Hematopoietic multipotent progenitor cell (in vitro differentiated cells): Measurements from ENCODE around the gene ASAP2. TPM values are rescaled to one million over a fixed set of nuclear protein-coding genes. Genes with fewer than 3 reads are reported as not detected.
"Not testable (repeated sequence)": the region's sequence is repeated elsewhere in the genome, so short reads cannot be mapped to it uniquely, and the experiment has no call there.

Experiments
- DNase-seq, 3 donors: peaks; one replicate each; pipeline ENCODE4 v3.0.0-alpha.2; 2011 to 2015; ENCODE audit warnings: low read depth in 2 of 3, low spot score in 2 of 3
- total RNA-seq: library from RNA; depleted of rRNA; stranded (reverse); fragments of >200 nt; gene quantifications from one replicate; pipeline ENCODE4 v1.2.3, GENCODE V29; 2012

The ASAP2 gene
- total RNA-seq, 1 donor = 4.3 TPM

DNA sequence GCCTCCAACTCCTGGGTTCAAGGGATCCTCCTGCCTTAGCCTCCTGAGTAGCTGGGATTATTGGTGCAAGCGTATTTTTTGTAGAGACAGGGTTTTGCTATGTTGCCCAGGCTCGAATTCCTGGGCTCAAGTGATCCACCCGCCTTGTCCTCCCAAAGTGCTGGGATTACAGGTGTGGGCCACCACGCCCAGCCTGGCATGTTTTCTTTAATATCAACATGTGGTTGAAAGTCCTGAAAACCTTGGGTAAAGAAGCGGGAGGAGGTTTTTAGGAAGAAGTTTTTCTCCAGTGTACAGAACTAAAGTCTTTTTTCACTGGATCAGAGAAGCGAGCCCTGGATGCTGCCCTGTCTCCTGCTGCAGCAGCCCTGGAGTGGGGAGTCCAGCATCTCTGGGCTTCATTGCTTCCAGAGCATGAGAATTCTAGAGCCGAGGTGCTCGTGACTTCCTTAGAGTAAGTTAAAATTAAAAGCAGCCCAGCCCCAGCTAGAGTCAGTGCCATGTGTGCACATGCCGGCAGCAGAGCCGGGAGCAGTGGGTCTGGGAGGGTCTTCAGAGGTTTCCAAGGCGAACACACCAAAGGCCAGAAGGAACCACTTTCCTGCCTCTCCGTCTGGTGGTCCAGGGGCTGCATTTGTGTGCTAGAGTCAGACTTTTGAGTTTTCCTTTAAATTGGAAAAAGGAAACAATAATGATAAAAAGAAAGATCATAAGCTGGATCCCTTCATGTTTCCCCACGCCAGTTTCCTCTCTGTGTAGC is 185.5 kb downstream of the ASAP2 start:
- no peak for DNase-seq

GRCh38 chr2:9392898-9393765 is 186.5 kb downstream of the ASAP2 start:
- DNase-seq = no peak

DNA sequence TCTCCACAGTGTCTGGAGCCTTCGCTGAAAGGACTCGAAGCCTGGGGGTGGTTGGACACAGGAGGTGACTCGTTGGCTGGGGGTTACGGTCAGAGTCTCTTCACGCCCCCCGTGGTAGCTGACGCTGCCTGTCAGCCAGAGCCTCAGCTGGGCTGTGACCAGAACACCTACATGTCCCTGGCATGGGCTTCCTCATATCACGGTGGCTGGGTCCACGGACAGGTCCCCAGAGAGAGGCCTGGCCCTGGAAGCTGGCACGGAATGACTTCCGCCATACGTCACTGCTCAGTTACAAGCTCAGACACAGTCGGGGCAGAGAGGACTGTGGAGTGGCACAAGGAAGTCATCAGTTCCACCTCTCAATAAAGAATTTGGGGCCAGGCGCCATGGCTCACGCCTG is 188.2 kb downstream of the ASAP2 start:
- DNase-seq = no peak

DNA sequence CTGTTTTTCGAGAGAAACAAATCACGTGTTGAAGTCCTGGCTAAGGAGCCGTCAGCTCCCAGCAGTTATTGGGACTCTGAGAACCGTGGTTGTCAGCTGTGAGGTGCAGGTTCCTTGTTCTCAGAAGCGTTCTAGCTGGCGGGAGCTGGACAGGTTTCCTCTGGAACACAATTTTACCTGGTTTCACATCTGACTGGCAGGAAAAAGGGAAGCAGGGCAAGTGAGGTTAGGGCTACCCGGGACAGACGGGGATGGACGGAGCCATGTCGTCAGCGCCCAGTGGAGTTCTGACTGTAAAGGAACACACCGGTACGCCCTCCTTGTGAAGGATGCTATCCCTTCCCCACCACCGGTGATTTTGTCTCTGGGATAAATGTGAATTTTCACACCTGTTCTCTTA is 190.6 kb downstream of the ASAP2 start:
- DNase-seq = no peak

DNA sequence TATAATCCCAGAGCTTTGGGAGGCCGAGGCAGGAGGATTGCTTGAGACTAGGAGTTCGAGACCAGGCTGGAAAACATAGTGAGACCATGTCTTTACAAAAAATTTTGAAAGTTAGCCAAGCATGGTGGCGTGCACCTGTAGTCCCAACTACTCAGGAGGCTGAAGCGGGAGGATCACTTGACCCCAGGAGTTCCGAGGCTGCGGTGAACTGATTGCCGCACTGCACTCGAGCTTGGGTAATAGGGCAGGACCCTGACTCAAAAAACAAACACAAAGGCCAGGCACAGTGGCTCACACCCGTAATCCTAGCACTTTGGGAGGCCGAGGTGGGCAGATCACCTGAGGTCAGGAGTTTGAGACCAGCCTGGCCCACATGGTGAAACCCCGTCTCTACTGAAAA is 191.6 kb downstream of the ASAP2 start:
- not testable (repeated sequence) for DNase-seq

- no peak for DNase-seq
Measured at GRCh38 chr2:9398881-9399780, 192.5 kb downstream of the ASAP2 start.

DNA sequence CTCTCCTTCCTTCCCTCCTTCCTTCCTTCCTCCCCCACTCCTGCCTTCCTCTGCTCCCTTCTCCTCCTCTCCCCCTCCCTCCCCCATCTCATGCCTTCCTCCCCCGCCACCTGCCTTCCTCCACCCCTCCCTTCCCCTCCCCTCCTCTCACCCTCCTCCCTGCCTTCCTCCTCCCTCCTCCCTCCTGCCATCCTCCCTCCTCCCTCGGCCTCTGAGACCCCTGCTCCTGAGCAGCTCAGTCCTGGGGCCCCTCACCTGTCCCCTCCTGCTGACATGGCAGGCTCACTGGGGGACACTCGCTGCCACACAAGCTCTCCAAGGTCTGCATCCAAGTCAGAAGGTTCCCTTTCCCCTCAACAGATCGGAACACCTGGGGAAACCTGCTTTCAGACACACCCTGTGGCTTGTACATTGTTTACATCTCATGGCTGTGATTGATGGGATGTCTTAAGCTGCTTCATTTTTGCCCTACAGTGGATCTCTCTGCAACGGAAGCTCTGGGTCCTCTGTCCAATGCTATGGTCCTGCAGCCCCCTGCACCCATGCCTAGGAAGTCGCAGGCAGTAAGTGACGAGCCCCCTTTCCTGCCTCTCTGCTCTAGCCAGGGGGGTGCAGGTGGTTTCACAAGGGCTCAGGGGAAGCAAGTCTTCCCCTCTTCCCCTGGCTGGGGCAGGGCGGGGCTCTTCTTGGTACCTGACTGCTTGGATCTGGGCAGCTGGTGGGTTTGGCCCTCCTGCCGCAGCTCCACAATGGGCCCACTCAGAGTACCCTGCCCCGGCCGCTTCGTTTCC is 193.9 kb downstream of the ASAP2 start:
- no peak for DNase-seq

DNA sequence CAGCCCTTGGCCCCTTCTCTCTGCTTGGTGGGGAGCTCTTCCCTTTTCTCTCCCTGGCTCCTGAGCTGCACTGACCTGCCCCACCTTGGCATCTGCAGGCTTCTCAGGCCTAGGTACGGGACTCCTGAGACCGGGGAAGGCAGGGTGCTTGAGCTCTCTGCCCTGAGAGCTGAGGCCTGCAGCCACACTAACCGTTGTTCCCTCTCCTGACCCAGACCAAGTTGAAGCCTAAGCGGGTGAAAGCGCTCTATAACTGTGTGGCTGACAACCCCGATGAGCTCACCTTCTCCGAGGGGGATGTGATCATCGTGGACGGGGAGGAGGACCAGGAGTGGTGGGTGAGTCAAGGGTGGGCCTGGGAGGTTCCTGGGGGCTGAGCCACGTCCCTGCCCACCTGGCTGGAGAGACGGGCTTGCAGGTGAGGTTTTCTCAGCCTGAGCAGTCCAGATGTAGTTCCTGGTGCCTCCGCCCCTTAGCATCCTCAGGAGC is 194.5 kb downstream of the ASAP2 start:
- no peak for DNase-seq

- no peak for DNase-seq
Measured at GRCh38 chr2:9401646-9402371, 195.2 kb downstream of the ASAP2 start.

DNA sequence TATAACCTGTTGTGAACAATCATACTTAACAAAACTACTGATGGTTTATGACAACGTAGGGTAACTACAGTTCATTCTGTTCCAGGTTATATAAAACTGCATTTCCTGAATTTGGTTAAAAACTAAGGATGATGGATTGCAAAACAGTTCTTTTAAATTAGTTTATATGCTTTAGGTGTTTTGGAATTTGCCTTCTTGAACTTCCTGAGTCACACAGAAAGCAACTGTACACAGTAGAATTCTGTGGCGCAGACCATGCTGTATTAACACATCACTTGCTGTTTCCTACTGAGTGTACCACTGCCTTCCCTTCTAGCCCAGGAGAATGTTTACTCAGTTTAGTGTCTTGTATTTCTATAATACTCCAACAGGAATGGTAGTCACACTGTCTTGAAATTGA is 197.3 kb downstream of the ASAP2 start:
- no peak for DNase-seq

GRCh38 chr2:9404451-9404850 is 197.8 kb downstream of the ASAP2 start:
- no peak for DNase-seq

- DNase-seq = no peak
Measured at GRCh38 chr2:9405636-9406035, 199.0 kb downstream of the ASAP2 start.

DNA sequence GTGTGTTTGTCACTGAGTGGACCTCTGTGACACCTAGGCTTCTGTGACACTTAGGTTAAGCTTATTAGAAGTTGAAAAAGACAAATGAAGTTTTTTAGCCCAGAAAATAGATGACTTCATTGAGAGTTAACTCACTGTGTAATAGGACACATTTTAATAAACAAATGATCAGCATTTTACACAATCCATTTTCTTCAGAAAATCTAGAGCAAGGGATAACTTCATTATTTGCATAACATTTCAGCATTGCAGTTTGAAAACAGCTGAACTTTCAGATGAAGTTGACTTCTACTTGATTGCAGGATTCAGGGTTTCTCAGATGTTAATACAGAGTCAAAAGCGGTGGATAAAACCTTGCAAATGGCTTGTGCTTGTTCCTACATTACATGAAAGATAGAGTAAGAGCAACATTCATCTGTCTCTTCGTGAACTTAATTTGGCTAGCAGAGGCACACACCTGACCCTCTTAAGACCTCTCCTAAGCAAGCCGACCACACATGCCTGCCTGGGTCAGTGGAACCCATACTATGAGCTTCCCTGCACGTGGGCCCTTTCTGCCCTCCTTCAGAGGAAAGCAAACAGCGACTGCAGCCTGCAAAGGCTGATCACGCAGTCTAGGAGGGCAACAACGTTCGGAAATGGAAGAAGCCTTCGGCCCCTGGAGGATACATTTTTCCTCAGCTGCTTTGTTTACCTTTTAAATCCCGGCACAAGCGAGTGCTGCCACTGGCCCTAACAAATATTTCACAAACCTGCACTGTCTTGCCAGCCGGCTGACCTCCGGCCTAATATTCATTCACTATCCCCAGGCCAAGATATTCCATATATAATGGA is 200.1 kb downstream of the ASAP2 start:
- no peak for DNase-seq

- no peak for DNase-seq
Measured at GRCh38 chr2:9407363-9407811, 200.8 kb downstream of the ASAP2 start.

- no peak for DNase-seq
Measured at GRCh38 chr2:9408641-9409151, 202.1 kb downstream of the ASAP2 start.

- no peak for DNase-seq
Measured at GRCh38 chr2:9410108-9410507, 203.5 kb downstream of the ASAP2 start.

DNA sequence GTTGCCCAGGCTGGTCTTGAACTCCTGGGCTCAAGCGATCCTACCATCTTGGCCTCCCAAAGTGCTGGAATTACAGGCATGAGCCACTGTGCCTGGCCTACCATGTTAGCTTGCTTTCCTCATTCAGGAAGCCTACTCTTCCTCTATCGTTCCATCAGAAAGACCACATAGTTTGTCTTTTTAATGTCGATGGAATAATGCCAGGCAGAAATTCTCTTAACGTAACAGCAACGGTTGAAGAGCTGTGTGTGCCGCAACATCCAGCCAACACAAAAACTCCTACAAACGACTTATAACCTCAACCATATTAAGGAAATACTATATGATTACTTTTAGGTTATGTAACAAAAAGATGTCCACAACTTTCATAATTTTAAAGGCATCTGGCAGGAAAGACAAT is 206.2 kb downstream of the ASAP2 start:
- no peak for DNase-seq

DNA sequence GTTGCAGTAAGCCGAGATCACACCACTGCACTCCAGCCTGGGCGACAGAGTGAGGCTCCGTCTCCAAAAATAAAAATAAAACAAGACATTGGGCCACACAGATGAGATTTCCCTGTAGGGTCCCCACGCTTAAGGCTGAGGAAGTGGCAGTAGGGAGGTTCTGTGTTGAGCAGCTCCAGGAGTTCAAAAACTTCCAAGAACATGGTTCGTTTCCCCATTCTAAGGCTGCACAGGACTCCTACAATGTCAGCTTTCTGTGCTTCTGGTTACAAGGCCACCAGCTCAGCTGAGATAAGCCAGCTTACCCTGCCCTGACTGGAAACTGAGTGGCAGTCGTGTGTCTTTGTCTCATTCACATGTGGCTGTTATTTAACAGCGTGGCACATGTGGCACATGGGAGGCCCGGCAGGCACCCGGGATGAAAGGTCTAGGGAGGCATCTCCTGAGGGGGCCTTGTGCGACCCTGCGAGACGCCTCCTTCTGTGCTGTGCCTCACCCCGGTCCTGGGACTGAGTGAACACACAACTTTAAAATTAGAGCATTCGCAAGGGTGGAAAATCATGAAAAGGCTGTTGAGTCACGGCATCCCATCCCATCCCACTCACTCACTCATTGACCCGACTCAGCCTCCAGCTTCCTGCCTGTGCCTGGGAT is 209.0 kb downstream of the ASAP2 start:
- no peak for DNase-seq
